NB4 (cell line): ENCODE results near the gene PIK3R4.

Experiments
- POLR2A ChIP-seq: IDR thresholded peaks from 2 replicates; pipeline ENCODE4 v1.6.1; 2011; ENCODE audit warnings: mild to moderate bottlenecking; ENCODE audit not compliant: insufficient read length; ENCODE audit errors: extremely low read depth
- TF ChIP-seq, protein P1 (sequence below): IDR thresholded peaks from one replicate; pipeline ENCODE4 v1.5.1; 2012; ENCODE audit warnings: low read depth, low read length

DNA sequence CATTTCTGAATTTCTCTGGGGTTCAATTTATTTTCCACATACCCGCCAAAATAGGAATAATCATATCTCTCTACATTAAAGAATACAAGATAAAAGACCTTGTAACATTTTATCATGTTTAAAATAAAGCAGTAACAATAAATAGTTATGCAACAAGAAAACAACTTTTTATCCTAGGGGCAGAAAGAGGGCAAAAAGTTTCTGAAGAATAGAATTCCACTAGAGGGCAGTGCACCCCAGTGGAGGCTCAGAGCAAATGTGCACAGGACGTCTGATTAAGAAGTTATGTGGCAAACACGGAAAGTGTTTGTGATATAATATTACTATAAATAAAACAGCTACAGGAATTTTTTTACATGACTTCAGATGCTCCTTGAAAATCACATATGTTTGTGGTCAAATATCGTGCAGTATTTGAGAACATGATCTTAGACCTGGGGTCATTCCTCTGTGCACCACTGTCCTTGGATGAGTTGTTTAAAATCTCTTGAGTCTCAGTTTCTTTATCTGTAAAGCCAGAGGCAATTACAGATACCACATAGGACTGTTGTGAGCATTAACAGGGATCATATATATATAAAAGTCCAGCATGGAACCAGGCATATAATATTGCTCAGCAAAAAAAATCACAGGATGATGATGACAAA, 13.2 kb upstream of the PIK3R4 start:
- no peak for TF ChIP-seq POLR2A
- TF ChIP-seq, protein P1, sequence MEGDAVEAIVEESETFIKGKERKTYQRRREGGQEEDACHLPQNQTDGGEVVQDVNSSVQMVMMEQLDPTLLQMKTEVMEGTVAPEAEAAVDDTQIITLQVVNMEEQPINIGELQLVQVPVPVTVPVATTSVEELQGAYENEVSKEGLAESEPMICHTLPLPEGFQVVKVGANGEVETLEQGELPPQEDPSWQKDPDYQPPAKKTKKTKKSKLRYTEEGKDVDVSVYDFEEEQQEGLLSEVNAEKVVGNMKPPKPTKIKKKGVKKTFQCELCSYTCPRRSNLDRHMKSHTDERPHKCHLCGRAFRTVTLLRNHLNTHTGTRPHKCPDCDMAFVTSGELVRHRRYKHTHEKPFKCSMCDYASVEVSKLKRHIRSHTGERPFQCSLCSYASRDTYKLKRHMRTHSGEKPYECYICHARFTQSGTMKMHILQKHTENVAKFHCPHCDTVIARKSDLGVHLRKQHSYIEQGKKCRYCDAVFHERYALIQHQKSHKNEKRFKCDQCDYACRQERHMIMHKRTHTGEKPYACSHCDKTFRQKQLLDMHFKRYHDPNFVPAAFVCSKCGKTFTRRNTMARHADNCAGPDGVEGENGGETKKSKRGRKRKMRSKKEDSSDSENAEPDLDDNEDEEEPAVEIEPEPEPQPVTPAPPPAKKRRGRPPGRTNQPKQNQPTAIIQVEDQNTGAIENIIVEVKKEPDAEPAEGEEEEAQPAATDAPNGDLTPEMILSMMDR, result peak; percentile 54
